Umbilical cord (tissue), 2 donors: ENCODE measurements around the gene TEX28. TPM values are rescaled to one million over a fixed set of nuclear protein-coding genes. Genes with fewer than 3 reads are reported as not detected.
A peak's percentile ranks its signal among the peaks of the same experiment; 100 is the strongest.
"Not testable (repeated sequence)": the region's sequence is repeated elsewhere in the genome, so short reads cannot be mapped to it uniquely, and the experiment has no call there.

Experiments used
- DNase-seq: peaks from one replicate; pipeline ENCODE4 v3.0.0-alpha.2; 2015; ENCODE audit warnings: low spot score
- total RNA-seq: library from RNA; depleted of rRNA; stranded (reverse); fragments of >200 nt; gene quantifications from one replicate; pipeline ENCODE4 v1.2.3, GENCODE V29; 2014; ENCODE audit warnings: low replicate concordance; ENCODE audit not compliant: insufficient read depth

The TEX28 gene
- total RNA-seq, 1 donor from 2014 or later: not detected

DNA sequence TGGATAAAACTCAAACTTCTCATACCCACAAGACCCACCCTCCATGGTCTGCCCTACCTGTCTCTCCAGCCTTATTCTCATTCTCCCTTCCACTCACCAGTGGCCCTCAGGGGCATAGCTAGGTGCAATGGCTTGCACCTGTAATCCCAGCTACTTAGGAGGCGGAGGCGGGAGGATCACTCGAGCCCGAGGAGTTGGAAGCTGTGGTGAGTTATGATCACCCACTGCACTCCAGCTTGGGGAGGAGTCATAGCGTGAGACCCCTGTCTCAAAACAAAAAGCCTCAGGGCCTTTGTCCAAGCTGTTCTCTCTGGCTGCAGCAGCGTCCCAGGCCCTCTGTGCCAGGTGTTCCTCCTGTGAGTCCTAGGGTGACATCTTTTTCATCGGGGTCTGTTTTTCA lies 17.2 kb upstream of the TEX28 start:
- DNase-seq: no peak

DNA sequence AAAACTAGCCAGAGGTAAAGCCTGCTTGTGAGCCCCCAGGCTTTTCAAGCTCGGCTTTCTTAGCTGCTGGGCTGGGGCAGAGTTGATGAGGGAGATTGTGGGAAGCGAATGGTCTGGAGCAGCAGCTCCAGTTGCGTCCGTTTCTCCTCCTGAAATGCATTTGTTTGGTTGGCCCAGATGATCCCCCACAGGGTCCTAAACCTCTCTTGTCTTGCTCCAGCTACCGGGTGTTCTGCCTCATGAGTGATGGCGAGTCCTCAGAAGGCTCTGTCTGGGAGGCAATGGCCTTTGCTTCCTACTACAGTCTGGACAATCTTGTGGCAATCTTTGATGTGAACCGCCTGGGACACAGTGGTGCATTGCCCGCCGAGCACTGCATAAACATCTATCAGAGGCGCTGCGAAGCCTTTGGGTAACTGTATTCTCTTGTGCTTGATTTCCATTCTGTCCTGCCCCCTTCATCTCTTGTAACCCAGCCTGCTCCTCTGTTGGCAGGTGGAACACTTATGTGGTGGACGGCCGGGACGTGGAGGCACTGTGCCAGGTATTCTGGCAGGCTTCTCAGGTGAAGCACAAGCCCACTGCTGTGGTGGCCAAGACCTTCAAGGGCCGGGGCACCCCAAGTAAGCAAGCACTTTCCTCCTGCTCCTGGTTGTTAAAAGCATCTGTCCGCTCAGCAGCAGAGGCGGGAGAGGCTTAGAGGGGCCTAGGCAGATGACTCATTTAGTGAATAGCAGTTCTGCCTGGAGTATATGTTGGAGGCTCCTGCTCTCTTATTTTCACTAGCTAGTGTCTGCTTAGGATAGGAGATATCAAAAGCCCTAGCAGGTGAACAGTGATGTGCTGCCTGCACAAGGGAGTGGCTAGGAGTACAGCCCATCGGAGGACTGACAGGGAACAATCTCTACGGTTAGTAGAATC lies 16.0 kb upstream of the TEX28 start:
- DNase-seq: peak; percentile 69

DNA sequence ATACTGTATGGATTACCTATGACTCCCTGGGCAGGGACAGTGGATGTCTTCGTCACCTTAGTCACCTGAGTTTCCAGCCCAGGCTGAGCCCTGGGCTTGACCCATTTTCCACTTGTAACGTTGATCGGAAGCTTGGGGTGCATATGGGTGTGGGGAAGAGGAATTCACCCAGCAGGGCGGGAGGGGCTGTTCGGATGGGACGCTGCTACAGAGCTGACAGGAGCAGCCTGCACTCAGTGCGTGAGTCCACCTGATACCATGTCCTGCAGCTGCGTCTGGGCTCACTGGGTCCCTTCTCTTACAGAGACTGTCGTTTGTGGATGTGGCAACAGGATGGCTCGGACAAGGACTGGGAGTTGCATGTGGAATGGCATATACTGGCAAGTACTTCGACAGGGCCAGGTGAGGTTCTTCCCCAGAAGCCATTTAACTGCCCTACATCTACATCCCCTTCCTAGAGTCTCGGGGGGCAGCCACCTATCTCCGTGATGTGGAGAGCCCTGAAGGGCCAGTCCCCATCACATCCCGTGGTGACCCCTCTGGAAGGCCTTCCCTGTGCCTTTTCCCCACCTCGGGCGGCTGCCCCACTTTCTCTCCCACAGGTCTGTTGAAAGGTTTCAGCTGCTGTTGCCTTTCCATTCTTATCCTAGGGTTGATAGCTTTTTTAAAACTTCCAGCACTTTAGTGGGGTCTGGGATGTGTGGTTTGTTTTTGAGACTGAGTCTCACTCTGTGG lies 14.3 kb upstream of the TEX28 start:
- no peak for DNase-seq

DNA sequence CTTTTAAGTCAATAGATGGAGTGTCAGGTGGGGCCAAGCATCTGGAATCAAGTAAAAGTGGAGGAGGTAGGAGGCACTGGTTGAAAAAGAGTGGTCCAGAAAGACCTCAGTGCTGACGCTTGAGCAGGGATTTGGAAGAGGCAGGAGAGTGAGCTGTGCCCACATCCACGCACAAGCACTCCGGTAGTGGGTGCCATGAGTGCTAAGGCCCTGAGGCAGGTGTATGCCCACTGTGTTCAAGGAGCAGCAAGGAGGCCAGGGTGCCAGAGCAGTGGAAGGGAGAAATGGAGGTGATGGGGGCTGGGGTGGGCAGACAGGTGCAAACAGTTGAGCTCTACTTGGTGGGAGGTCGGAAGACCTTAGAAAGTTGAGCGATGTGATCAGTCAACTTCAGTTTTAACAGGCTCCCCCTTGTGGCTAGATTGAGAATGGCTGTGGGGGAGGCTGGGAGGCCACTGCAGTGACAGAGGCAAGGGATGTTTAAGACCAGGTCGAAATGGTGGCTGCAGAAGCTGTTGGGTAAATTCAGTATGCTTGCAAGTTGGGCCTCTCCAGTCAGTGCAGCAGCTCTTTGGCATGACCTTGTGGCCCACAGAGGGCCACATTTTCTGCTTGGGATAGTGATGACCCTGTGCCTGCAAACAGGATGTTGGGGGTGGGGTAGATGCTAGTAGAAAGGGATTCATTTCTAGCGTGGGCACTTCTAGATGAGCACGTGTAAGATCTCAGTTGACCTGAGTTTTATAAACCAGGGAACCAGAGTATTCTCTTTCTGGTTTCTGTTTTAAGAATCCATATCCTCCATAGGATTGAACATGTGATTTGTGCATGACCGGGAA lies 13.4 kb upstream of the TEX28 start:
- peak; percentile 20 for DNase-seq

DNA sequence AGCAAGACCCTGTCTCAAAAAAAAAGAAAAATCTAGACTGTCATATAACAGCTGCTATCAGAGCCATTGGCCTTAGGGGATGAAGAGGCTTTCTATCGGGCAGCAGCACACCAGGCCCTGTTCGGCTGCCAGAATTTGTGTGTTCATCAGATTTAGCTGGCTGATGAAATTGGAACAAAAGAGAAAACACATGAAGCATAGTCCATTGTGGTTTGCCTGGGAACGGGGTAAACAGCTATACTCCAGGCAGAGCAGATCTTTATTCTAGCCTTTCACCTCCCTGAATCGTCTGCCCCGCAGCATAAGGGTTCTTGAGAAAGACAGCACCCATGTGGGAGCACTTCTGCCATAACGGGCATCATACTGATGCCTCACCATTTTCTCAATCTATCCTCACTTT lies 12.3 kb upstream of the TEX28 start:
- DNase-seq: peak; percentile 16

DNA sequence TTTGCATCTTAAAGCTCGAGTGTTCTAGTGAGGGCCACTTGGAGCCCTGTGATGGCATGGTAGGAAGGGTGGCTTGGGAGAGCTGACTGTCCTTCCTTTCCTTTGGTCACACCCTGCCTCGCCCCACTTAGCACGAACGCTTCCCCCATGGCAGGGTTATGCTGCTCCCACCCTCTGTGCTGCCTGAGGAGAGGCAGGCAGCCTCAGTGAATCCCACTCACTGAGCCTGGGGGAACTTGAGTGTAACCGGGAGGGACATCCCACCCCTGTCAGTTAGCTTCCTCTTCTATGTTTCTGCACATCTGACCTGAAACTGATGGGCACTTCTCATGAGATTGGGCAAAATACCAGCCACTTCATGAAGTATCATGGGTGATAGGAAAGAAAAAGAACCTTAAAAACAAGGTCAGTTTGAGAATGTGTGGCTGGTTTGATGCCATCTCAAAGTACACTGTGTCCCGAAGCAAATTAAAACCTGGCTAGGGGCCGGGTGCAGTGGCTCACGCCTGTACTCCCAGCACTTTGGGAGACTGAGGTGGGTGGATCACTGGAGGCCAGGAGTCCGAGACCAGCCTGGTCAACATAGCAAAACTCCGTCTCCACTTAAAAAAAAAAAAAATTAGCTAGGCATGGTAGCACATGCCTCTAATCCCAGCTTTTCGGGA lies 10.7 kb upstream of the TEX28 start:
- DNase-seq: no peak

DNA sequence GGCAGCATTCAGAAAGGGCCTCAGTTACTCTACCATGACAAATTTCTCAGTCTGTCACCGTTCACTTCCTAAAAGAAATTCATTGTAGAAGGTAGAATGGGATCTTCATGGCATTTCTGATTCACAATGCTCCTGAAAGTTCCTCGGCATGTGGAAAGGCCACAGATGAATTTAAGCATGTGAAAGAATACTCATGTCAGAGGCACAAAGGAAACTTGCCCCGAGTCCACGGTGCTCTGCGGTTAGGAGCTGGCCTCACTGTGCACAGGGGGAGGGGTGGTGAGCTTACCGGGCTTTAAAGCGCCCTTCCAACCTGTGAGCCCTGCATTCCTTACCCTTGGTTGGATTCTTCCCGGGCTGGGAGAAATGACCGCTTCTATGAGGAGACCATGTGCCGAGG lies 9.9 kb upstream of the TEX28 start:
- DNase-seq: no peak

DNA sequence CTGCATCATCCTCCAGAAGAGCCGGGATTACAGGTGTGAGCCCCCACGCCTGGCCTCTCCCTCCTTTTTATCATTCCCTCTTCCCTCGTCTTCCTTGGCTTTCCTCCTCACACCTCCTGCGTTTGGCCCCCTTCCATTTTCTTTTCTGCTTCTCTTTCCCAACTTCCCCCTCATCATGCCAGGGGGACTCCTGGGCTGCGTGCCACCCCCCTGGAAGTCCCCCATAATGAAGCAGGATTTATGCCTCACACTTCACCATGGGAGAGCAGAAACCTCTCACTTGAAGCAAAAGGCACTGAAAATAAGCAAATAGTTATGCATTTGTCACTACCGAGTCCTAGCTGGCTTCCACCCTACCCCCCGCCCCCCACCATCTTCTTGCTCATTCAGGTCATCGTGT lies 8.6 kb upstream of the TEX28 start:
- DNase-seq: no peak

DNA sequence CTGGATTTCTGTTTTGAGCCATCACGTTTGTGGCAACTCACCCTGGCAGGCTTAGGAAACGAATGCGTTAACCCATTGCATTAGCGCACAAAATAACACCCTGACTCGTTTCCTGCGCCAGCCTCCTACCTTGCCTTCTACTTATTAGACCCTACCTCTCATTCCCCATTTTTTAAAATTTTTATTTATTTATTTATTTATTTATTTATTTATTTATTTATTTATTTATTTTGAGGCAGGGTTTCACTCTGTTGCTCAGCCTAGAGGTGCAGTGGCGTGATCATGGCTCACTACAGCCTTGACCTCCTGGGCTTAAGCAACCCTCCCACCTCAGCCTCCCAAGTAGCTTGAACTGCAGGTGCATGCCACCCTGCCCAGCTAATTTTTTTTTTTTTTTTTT lies 8.1 kb upstream of the TEX28 start:
- not testable (repeated sequence) for DNase-seq

DNA sequence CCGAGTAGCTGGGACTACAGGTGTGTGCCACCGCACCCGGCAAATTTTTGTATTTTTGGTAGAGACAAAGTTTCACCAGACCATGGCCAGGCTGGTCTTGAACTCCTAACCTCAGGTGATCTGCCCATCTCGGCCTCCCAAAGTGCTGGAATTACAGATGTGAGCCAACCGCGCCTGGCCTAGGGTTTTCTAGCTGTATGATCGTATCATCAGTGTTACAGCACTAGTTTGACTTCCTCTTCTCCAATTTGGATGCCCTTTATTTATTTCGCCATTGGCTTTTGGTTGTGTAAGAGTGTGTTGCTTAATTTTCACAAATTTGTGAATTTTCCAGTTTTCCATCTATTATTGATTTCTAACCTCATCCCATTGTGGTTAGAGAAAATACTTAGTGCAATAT lies 5.9 kb upstream of the TEX28 start:
- no peak for DNase-seq

DNA sequence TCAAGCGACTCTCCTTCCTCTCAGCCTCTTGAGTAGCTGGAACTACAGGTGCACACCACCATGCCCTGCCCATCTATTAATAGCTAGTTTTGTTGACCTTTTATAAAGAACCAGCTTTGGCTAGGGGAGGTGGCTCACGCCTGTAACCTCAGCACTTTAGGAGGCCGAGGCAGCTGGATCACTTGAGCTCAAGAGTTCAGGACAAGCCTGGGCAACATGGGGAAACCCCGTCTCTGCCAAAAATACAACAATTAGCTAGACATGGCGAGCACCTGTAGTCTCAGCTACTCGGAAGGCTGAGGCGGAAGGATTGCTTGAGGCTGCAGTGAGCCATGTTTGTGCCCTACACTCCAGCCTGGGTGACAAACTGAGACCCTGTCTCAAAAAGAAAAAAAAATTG lies 3.4 kb upstream of the TEX28 start:
- DNase-seq: no peak

DNA sequence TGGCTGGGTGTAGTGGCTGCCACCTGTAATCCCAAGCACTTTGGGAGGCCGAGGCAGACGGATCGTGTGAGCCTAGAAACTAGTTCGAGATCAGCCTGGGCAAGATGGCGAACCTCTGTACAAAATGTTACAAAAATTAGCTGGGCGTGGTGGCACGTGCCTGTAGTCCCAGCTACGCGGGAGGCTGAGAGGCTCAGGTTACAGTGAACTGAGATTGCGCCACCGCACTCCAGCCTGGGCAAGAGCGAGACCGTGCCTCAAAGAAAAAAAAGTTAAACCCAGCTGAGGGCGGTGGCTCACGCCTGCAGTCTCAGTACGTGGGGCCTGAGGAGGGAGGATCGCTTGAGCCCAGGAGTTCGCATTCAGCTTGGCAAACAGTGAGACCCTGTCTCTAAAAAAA lies 1.8 kb upstream of the TEX28 start:
- no peak for DNase-seq

DNA sequence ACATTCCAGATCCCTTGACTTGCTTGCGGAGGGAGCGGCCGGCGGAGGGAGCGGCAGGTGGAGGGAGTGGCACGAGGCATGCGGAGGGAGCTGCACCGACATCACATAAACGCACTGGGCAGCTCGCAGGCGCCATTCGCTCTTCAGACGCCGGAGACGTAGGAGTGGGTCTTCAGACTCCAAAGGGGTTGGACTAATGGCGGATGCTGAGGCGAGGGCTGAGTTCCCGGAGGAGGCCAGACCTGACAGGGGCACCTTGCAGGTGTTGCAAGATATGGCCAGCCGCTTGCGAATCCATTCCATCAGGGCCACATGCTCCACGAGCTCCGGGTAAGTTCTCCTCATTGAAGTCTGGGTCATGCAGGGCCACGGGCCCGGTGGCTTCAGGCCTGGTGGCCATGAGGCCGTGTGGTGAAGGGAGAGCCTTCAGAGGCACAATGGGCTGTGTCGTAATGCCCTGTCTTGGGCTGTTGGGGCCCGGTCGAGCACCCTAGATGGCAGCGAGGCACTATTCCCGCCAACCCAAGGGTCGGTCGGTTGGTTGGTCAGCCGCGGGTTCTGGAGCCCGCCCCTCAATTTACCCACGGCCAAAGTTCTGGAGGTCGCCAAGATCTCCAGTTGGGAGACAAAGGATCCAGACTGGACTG lies 863 bp upstream of the TEX28 start, which contains the start of gene TKTL1:
Gene TKTL1, plus strand, starts transcription at position 132 of the 647 bp plus-strand sequence. Its CDS starts 65 bp downstream, at position 197.
- no peak for DNase-seq

DNA sequence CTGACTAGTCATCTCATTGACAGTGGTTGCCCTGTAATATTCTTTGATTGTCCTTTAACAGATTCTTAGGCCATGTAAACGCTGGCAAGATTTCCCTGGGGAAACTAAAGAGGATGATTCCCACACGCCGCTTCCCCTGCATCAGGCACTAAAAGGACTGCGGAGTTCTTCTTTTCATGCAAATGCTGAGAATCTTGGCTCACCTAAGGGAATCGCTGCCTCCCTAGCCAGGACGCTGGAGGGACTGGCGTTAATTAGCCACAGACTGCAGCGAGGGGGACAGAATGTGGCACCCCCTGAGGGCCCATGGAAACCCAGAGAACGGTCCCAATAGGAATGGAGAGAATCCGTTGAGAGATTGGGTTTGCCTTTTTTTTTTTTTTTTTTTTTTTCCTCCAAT lies 8.5 kb downstream of the TEX28 start:
- not testable (repeated sequence) for DNase-seq

DNA sequence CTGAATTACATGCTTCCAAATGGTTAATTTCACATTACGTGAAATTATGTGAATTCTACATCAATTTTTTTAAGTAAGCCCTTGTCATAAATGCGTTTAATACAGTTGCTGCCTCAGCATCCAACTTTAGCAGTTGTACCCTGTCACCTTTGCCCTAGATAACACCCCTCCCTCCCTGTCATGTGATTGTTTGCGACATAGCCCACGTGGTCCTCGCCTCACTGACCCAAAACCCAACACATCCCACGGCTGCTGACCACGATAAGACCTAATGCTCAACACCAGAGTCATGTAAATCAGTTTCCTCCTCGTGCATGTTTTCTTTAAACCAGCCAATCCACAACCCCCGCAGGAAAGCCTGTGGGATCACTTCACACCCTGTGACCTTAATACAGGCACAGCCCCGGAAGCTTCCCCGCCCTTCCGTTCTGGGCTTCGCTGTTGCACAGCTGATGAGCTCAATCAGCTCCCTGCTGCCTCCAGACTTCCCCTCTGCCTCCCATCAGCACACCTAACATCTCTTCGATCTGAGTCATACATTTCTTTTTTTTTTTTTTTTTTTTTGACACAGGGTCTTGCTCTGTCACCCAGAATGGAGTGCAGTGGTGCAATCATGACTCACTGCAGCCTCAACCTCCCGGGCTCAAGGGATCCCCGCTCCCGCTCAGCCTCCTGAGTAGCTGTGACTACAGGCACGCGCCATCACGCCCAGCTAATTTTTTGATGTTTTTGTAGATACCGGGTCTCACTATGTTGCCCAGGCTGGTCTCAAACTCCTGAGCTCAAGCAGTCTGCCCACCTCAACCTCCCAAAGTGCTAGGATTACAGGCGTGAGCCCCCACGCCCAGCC lies 10.2 kb downstream of the TEX28 start:
- DNase-seq: not testable (repeated sequence)

DNA sequence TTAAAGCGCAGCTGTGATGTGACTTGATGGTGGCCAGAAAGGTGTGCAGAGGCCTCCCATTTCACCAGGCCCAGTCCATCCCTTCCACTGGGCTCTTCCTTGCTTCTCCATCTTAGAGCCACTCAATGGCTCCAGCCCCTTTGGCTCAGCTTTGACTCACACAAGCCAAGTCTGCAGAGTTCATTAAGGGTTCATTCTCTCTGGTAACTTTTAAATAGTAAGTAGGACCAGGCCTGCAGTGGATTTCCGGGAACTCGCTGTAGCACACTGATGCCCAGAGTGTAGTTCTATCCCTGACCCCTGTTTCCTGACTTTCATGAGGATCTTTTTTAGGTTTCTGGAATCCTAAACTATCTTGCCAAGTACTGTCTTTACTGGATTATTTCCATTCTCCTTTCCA lies 25.7 kb downstream of the TEX28 start:
- not testable (repeated sequence) for DNase-seq

DNA sequence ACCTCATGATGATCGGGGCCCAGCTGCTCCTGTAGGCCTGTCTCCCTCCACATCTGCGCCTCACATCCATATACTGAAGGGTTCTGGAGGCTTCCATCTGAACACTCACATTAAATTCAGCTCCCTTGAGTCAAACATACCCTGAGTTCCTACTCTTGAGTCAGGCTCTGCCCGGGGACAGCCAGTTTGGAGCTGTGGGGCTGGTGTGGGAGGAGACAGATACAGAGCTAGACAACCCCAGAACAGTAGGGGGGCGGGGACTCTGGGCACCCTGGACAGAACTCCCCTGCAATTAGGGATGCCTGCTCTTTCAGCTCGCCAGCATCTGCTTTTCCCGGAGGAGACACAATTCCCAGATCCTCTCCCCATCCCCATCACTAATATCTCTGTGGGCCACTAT lies 31.9 kb downstream of the TEX28 start:
- DNase-seq: not testable (repeated sequence)

DNA sequence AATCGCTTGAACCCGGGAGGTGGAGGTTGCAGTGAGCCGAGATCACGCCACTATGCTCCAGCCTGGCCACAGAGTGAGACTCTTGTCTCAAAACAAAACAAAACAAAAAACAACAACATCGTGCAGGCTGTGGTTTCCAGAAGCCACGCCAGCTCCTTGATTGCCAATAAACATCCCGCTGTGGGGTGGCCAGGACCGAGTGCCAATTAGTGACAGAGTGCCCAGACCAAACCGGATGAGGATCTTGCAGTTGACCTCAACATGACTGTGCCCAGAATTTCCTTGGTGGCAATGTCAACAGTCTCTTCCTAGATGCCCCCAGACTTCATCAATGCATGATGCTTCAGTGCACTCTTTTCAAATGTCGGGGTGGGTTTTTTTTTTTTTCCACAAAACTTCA lies 36.2 kb downstream of the TEX28 start:
- DNase-seq: not testable (repeated sequence)

DNA sequence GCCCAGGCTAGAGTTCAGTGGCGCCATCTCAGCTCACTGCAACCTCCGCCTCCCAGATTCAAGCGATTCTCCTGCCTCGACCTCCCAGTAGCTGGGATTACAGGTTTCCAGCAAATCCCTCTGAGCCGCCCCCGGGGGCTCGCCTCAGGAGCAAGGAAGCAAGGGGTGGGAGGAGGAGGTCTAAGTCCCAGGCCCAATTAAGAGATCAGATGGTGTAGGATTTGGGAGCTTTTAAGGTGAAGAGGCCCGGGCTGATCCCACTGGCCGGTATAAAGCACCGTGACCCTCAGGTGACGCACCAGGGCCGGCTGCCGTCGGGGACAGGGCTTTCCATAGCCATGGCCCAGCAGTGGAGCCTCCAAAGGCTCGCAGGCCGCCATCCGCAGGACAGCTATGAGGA lies 37.6 kb downstream of the TEX28 start, which contains the start of gene OPN1MW3:
Gene OPN1MW3, plus strand, starts transcription at position 301 of the 400 bp plus-strand sequence. Its CDS starts 38 bp downstream, at position 339.
- not testable (repeated sequence) for DNase-seq

DNA sequence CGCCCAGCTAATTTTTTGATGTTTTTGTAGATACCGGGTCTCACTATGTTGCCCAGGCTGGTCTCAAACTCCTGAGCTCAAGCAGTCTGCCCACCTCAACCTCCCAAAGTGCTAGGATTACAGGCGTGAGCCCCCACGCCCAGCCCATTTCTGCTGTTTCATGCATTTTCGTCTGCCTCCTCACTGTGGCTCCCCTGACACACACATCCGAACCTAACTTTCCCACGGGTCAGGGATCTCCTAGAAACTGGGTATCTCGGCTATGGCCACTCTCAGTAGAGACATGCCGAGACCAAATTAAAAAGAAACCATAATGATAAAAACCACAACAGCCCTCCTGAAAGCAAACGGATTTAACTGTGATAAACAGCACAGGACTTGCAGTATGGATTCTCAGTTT lies 46.8 kb downstream of the TEX28 start:
- not testable (repeated sequence) for DNase-seq
